Endodermal cell (in vitro differentiated cells): Measurements from ENCODE around the gene SLC22A5. TPM values are rescaled to one million over a fixed set of nuclear protein-coding genes. Genes with fewer than 3 reads are reported as not detected.
A peak's percentile ranks its signal among the peaks of the same experiment; 100 is the strongest.

Source experiments
- DNase-seq: peaks from one replicate; pipeline ENCODE4 v3.0.0-alpha.2; 2017
- H3K27ac ChIP-seq: 2 replicates; pipeline ENCODE4 v1.5.1; 2013; ENCODE audit warnings: mild to moderate bottlenecking, low read depth, low read length, moderate library complexity
- H3K27me3 ChIP-seq: 2 replicates; pipeline ENCODE4 v1.6.1; 2013; ENCODE audit warnings: mild to moderate bottlenecking, low read length, moderate library complexity; ENCODE audit not compliant: insufficient read depth, control insufficient read depth, poor library complexity, severe bottlenecking
- H3K36me3 ChIP-seq: 2 replicates; pipeline ENCODE4 v1.7.0; 2013; ENCODE audit warnings: mild to moderate bottlenecking, low read length, moderate library complexity; ENCODE audit not compliant: control insufficient read depth, insufficient read depth
- H3K4me1 ChIP-seq: one replicate; pipeline ENCODE4 v1.7.0; 2013; ENCODE audit warnings: low read length; ENCODE audit not compliant: control insufficient read depth, insufficient read depth
- H3K4me3 ChIP-seq: 2 replicates; pipeline ENCODE4 v1.5.1; 2013; ENCODE audit warnings: mild to moderate bottlenecking, low read length, moderate library complexity
- H3K9ac ChIP-seq: 2 replicates; pipeline ENCODE4 v1.6.1; 2013; ENCODE audit warnings: mild to moderate bottlenecking, low read length, moderate library complexity; ENCODE audit not compliant: poor library complexity, severe bottlenecking; ENCODE audit errors: extremely low read depth
- H3K9me3 ChIP-seq: 2 replicates; pipeline ENCODE4 v1.6.1; 2013; ENCODE audit warnings: mild to moderate bottlenecking, low read length, moderate library complexity; ENCODE audit not compliant: control insufficient read depth
- H3K27ac Mint-ChIP-seq: 2 replicates; pipeline ENCODE4 v1.8.0; 2020; ENCODE audit warnings: mixed read lengths
- H3K27me3 Mint-ChIP-seq: 2 replicates; pipeline ENCODE4 v1.8.0; 2021; ENCODE audit warnings: mild to moderate bottlenecking, mixed read lengths; ENCODE audit not compliant: insufficient read depth
- H3K36me3 Mint-ChIP-seq: 2 replicates; pipeline ENCODE4 v1.8.0; 2020; ENCODE audit warnings: low read depth, mixed read lengths
- H3K4me1 Mint-ChIP-seq: 2 replicates; pipeline ENCODE4 v1.8.0; 2020; ENCODE audit warnings: mixed read lengths
- H3K4me3 Mint-ChIP-seq: 2 replicates; pipeline ENCODE4 v1.8.0; 2020; ENCODE audit warnings: mild to moderate bottlenecking, moderate library complexity, mixed read lengths
- H3K9me3 Mint-ChIP-seq: 2 replicates; pipeline ENCODE4 v1.8.0; 2020; ENCODE audit warnings: mild to moderate bottlenecking, mixed read lengths
- WGBS, 2 experiments: methylation state at CpG; one replicate each; pipeline versions ENCODE4 v1.1.5 to v1.1.7; 2013; ENCODE audit warnings: missing lambda C conversion rate in 2 of 2, mixed read lengths in 1 of 2; ENCODE audit not compliant: insufficient coverage in 1 of 2, insufficient read length in 1 of 2; 5-methylcytosine and 5-hydroxymethylcytosine counted together
- total RNA-seq, 2 donors: library from RNA; stranded (reverse); fragmentation: NEBNext Ultra II Directional in 1 of 2; extraction: Animal tissue kit (Norgen Biotek cat#: 25700) in 1 of 2; gene quantifications; 2 replicates in 1 of 2; 3 replicates in 1 of 2; pipeline ENCODE4 v1.2.1, GENCODE V29; 2021
- TF ChIP-seq, protein P1 (sequence below): fragments of 200-600 bp; sonication (generic); conservative IDR thresholded peaks from 2 replicates; pipeline ENCODE4 v1.5.0; 2021; ENCODE audit warnings: antibody characterized with exemption, mild to moderate bottlenecking

The SLC22A5 gene
- total RNA-seq, 2 donors from 2014 or later = 4.9 to 8.2 TPM

DNA sequence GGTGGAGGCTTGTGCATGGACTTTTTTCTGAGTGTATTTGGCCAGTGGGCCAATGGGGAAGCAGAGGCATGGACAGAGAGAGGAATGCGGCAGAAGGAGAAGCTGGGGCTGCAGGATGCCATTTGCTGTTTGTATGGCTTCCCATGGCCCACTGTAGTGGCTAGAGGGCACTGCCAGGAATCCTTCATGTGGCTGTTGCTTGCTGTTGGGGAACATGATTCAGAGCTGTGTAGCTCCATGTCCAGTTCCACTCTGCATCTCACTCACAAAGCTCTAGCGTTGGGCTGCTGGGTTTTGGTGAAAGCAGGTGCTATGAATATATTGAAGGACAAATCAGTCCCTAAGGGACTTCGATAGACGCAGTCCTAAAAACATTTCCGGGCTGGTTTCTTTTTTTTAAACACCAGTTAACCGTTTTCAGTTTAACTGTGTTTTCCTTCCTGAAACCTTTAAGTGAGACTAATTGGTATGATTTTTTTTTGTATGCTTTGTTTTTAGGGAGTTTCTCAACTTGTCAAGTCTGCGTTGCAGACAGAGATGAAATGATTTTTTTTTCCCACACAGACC is 51.3 kb downstream of the SLC22A5 start:
- H3K4me1 ChIP-seq = no peaks in the 10 kb centered on the region
- TF ChIP-seq, protein P1, sequence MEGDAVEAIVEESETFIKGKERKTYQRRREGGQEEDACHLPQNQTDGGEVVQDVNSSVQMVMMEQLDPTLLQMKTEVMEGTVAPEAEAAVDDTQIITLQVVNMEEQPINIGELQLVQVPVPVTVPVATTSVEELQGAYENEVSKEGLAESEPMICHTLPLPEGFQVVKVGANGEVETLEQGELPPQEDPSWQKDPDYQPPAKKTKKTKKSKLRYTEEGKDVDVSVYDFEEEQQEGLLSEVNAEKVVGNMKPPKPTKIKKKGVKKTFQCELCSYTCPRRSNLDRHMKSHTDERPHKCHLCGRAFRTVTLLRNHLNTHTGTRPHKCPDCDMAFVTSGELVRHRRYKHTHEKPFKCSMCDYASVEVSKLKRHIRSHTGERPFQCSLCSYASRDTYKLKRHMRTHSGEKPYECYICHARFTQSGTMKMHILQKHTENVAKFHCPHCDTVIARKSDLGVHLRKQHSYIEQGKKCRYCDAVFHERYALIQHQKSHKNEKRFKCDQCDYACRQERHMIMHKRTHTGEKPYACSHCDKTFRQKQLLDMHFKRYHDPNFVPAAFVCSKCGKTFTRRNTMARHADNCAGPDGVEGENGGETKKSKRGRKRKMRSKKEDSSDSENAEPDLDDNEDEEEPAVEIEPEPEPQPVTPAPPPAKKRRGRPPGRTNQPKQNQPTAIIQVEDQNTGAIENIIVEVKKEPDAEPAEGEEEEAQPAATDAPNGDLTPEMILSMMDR = no peak
- no peak for DNase-seq
- no peak overlapping the region for H3K4me3 ChIP-seq
- H3K9me3 Mint-ChIP-seq = no peaks in the 10 kb centered on the region
- no peaks in the 10 kb centered on the region for H3K36me3 ChIP-seq
- H3K27ac ChIP-seq = no peak overlapping the region
- H3K4me3 Mint-ChIP-seq = no peak overlapping the region
- 93 to 97% methylated on average over 4 to 7 of the region's 7 CpGs for WGBS, 2 experiments
- no peak overlapping the region for H3K9ac ChIP-seq
- H3K27me3 ChIP-seq = no peaks in the 10 kb centered on the region
- peaks cover 14% of the 10 kb centered on the region for H3K4me1 Mint-ChIP-seq
- H3K27ac Mint-ChIP-seq = peak overlapping the region; percentile 9
- no peaks in the 10 kb centered on the region for H3K27me3 Mint-ChIP-seq
- H3K36me3 Mint-ChIP-seq = no peaks in the 10 kb centered on the region
- H3K9me3 ChIP-seq = no peaks in the 10 kb centered on the region

DNA sequence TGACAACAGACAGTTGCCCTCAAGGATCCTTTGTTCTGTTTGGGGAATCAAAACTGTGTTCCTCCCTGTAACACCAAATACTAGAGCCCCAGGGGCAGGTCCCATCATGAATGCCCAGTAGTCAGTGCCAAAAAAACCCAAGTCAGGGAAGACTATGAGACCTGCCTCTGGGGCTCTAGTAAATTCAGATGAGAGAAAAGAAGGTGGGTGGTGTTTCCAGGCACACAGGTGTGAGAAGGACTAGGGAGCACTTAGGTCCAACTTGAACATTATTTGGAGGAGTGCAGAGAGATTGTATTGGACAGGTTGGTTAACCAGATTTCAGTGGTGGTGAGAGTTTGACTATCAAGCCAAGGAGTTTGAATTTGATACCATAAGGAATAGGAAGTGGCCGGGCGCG is 52.0 kb downstream of the SLC22A5 start:
- Histone ChIP-seq H3K4me3 (no peak overlapping the region), H3K36me3 (no peaks in the 10 kb centered on the region)
- H3K36me3 Mint-ChIP-seq = no peaks in the 10 kb centered on the region

DNA sequence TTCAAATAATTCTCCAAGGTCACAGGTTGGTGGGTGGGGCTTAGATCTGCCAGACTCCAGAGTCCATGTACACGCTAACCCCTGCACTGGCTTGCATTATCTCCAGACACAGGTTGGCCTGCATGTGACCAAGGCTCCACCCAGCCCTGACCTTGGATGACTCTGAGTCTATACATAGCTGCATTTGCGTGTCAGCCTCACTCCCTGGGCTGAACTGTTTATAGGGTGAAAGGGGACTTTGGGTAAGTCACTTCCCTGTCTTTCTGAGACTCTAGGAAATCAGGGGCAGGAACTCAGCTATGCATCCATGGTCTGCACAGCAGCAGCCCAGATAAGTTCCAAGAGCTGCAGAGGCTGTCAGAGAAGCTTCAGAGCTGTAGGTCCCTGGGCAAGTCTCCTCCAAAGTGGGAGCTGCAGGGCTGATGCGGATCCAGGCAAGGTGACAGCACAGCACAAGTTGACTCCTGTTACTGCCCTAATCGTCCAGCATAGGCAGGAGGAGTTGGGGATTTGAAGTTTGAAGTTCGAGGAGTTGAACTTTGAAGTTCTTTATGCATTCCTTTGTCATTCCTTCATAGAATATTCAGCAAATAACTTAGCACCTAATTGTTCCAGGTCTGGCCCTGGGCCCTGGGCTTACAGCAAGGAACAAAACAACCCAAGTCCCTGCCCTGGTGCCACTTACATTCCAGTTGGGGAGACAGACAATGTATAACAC is 53.4 kb downstream of the SLC22A5 start:
- Histone ChIP-seq H3K27me3 (no peaks in the 10 kb centered on the region), H3K9ac (no peak overlapping the region), H3K4me1 (peaks cover 9% of the 10 kb centered on the region), H3K9me3 (no peaks in the 10 kb centered on the region), H3K4me3 (no peak overlapping the region), H3K36me3 (no peaks in the 10 kb centered on the region), H3K27ac (no peak overlapping the region)
- H3K4me1 Mint-ChIP-seq = peaks cover 27% of the 10 kb centered on the region
- H3K27ac Mint-ChIP-seq = no peak overlapping the region
- TF ChIP-seq, protein P1 = no peak
- WGBS, 2 experiments = 77 to 100% methylated on average over 2 to 5 of the region's 5 CpGs
- no peak overlapping the region for H3K4me3 Mint-ChIP-seq
- no peaks in the 10 kb centered on the region for H3K27me3 Mint-ChIP-seq
- H3K9me3 Mint-ChIP-seq = no peaks in the 10 kb centered on the region
- H3K36me3 Mint-ChIP-seq = no peaks in the 10 kb centered on the region
- peak; percentile 65 for DNase-seq

More for the DNA sequence above, 52.0 kb downstream of the SLC22A5 start:
- no peaks in the 10 kb centered on the region for H3K27me3 ChIP-seq
- no peak overlapping the region for H3K27ac ChIP-seq
- no peak overlapping the region for H3K9ac ChIP-seq
- no peak for DNase-seq
- WGBS, 2 experiments = 100% methylated on average over 3 of the region's 3 CpGs
- Mint-ChIP-seq H3K4me1 (peaks cover 14% of the 10 kb centered on the region), H3K27ac (no peak overlapping the region), H3K4me3 (no peak overlapping the region), H3K27me3 (no peaks in the 10 kb centered on the region), H3K9me3 (no peaks in the 10 kb centered on the region)
- TF ChIP-seq, protein P1 = no peak
- no peaks in the 10 kb centered on the region for H3K4me1 ChIP-seq
- H3K9me3 ChIP-seq = no peaks in the 10 kb centered on the region
